Measurements from ENCODE around the gene PPM1A. TPM values are rescaled to one million over a fixed set of nuclear protein-coding genes. Genes with fewer than 3 reads are reported as not detected.

The PPM1A gene
- total RNA-seq, 1 experiment from 2014 or later = 65.1 TPM

DNA sequence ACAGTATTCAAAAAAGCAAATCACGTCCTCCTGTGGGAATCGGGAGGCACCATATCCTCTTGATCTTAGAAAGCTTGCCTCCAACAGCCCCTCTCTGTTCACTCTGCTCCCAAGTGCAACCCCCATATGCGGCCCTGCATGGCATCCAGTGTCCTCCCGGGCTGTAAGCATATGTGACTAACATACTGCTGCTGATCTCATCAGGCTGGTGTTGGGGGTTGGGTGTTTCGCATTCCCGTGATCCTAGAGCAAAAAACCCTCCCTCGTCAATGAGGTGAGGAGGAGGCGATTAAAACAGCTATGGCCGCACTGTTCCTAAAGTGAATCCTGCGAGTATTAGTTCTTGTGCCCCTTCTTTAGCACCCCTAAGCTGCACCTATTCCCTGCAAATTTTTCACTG lies 28.1 kb upstream of the PPM1A start:
- Histone ChIP-seq H3K9ac (ENCODE audit: low read length) (no peak overlapping the region), H3K4me1 (ENCODE audit: low read length) (peaks cover 8% of the 10 kb centered on the region), H3K36me3 (ENCODE audit: insufficient read depth, low read length) (no peaks in the 10 kb centered on the region), H3K4me3 (ENCODE audit: low read length) (no peak overlapping the region), H3K9me3 (ENCODE audit: low read length) (no peaks in the 10 kb centered on the region), H3K79me2 (ENCODE audit: low read length) (no peaks in the 10 kb centered on the region), H3K27me3 (ENCODE audit: low read length) (no peaks in the 10 kb centered on the region), H4K20me1 (ENCODE audit: insufficient read depth, low read depth, low read length) (no peaks in the 10 kb centered on the region), H3K27ac (ENCODE audit: low read length) (no peak overlapping the region), H3K4me2 (ENCODE audit: low read depth, low read length, poor library complexity, severe bottlenecking) (no peak overlapping the region), H3K9me2 (replicated peaks; ENCODE audit: insufficient read depth, low read length) (no peaks in the 10 kb centered on the region), H2AFZ (ENCODE audit: low read length) (no peak overlapping the region)
- no peak for DNase-seq

GRCh38 chr14:60221457-60221856 lies 27.6 kb upstream of the PPM1A start:
- Histone ChIP-seq H3K9ac (ENCODE audit: low read length) (no peak overlapping the region), H3K4me3 (ENCODE audit: low read length) (no peak overlapping the region), H4K20me1 (ENCODE audit: insufficient read depth, low read depth, low read length) (no peaks in the 10 kb centered on the region), H3K9me3 (ENCODE audit: low read length) (no peaks in the 10 kb centered on the region), H3K4me2 (ENCODE audit: low read depth, low read length, poor library complexity, severe bottlenecking) (no peak overlapping the region), H3K36me3 (ENCODE audit: insufficient read depth, low read length) (no peaks in the 10 kb centered on the region), H3K4me1 (ENCODE audit: low read length) (peaks cover 8% of the 10 kb centered on the region), H3K79me2 (ENCODE audit: low read length) (no peaks in the 10 kb centered on the region), H2AFZ (ENCODE audit: low read length) (no peak overlapping the region), H3K27me3 (ENCODE audit: low read length) (no peaks in the 10 kb centered on the region), H3K27ac (ENCODE audit: low read length) (no peak overlapping the region), H3K9me2 (replicated peaks; ENCODE audit: insufficient read depth, low read length) (no peaks in the 10 kb centered on the region)
- DNase-seq = no peak

GRCh38 chr14:60222820-60223219 lies 26.2 kb upstream of the PPM1A start:
- H3K4me1 ChIP-seq (ENCODE audit: low read length) = peaks cover 8% of the 10 kb centered on the region
- no peaks in the 10 kb centered on the region for H4K20me1 ChIP-seq (ENCODE audit: insufficient read depth, low read depth, low read length)
- DNase-seq = no peak
- no peak overlapping the region for H3K27ac ChIP-seq (ENCODE audit: low read length)
- no peak overlapping the region for H3K9ac ChIP-seq (ENCODE audit: low read length)
- H3K9me3 ChIP-seq (ENCODE audit: low read length) = no peaks in the 10 kb centered on the region
- no peak overlapping the region for H3K4me3 ChIP-seq (ENCODE audit: low read length)
- H3K27me3 ChIP-seq (ENCODE audit: low read length) = no peaks in the 10 kb centered on the region
- H2AFZ ChIP-seq (ENCODE audit: low read length) = no peak overlapping the region
- H3K79me2 ChIP-seq (ENCODE audit: low read length) = no peaks in the 10 kb centered on the region
- H3K9me2 ChIP-seq (replicated peaks; ENCODE audit: insufficient read depth, low read length) = no peaks in the 10 kb centered on the region
- no peak overlapping the region for H3K4me2 ChIP-seq (ENCODE audit: low read depth, low read length, poor library complexity, severe bottlenecking)
- H3K36me3 ChIP-seq (ENCODE audit: insufficient read depth, low read length) = no peaks in the 10 kb centered on the region

GRCh38 chr14:60225265-60225664 lies 23.8 kb upstream of the PPM1A start:
- H3K9ac ChIP-seq (ENCODE audit: low read length) = no peak overlapping the region
- no peaks in the 10 kb centered on the region for H4K20me1 ChIP-seq (ENCODE audit: insufficient read depth, low read depth, low read length)
- peaks cover 8% of the 10 kb centered on the region for H3K4me1 ChIP-seq (ENCODE audit: low read length)
- H3K9me2 ChIP-seq (replicated peaks; ENCODE audit: insufficient read depth, low read length) = no peaks in the 10 kb centered on the region
- no peak overlapping the region for H2AFZ ChIP-seq (ENCODE audit: low read length)
- no peak for DNase-seq
- no peak overlapping the region for H3K4me2 ChIP-seq (ENCODE audit: low read depth, low read length, poor library complexity, severe bottlenecking)
- H3K27ac ChIP-seq (ENCODE audit: low read length) = no peak overlapping the region
- H3K27me3 ChIP-seq (ENCODE audit: low read length) = no peaks in the 10 kb centered on the region
- H3K9me3 ChIP-seq (ENCODE audit: low read length) = no peaks in the 10 kb centered on the region
- no peaks in the 10 kb centered on the region for H3K79me2 ChIP-seq (ENCODE audit: low read length)
- H3K36me3 ChIP-seq (ENCODE audit: insufficient read depth, low read length) = no peaks in the 10 kb centered on the region
- H3K4me3 ChIP-seq (ENCODE audit: low read length) = no peak overlapping the region

DNA sequence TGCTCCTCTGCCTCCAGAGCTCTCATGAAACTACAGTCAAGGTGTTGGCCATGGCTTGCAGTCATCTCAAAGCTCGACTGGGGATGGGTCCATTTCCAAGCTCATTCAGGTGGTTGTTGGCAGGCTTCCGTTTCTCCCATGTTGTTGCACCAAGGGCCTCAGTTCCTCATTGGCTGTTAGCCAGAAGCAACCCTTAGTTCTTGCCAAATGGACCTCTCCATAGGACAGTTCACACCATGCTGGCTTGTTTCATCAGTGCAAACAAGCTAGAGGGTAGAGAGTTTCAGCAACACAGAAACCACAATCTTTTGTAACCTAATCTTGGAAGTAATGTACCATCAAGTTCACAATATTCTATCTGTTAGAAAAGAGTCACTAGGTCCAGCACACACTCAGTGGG lies 22.7 kb upstream of the PPM1A start:
- Histone ChIP-seq H3K9me3 (ENCODE audit: low read length) (no peaks in the 10 kb centered on the region), H3K79me2 (ENCODE audit: low read length) (no peaks in the 10 kb centered on the region), H3K9me2 (replicated peaks; ENCODE audit: insufficient read depth, low read length) (no peaks in the 10 kb centered on the region), H3K27ac (ENCODE audit: low read length) (no peak overlapping the region), H3K36me3 (ENCODE audit: insufficient read depth, low read length) (no peaks in the 10 kb centered on the region), H3K9ac (ENCODE audit: low read length) (no peak overlapping the region), H4K20me1 (ENCODE audit: insufficient read depth, low read depth, low read length) (no peaks in the 10 kb centered on the region), H3K27me3 (ENCODE audit: low read length) (no peaks in the 10 kb centered on the region), H3K4me3 (ENCODE audit: low read length) (no peak overlapping the region), H3K4me1 (ENCODE audit: low read length) (peaks cover 8% of the 10 kb centered on the region), H3K4me2 (ENCODE audit: low read depth, low read length, poor library complexity, severe bottlenecking) (no peak overlapping the region), H2AFZ (ENCODE audit: low read length) (no peak overlapping the region)
- DNase-seq = no peak

- H3K79me2 ChIP-seq (ENCODE audit: low read length) = no peaks in the 10 kb centered on the region
- H3K9ac ChIP-seq (ENCODE audit: low read length) = no peak overlapping the region
- no peak overlapping the region for H3K27ac ChIP-seq (ENCODE audit: low read length)
- H3K36me3 ChIP-seq (ENCODE audit: insufficient read depth, low read length) = no peaks in the 10 kb centered on the region
- H3K4me3 ChIP-seq (ENCODE audit: low read length) = no peak overlapping the region
- H4K20me1 ChIP-seq (ENCODE audit: insufficient read depth, low read depth, low read length) = no peaks in the 10 kb centered on the region
- no peaks in the 10 kb centered on the region for H3K9me2 ChIP-seq (replicated peaks; ENCODE audit: insufficient read depth, low read length)
- H3K27me3 ChIP-seq (ENCODE audit: low read length) = no peaks in the 10 kb centered on the region
- H3K4me1 ChIP-seq (ENCODE audit: low read length) = peaks cover 5% of the 10 kb centered on the region
- H2AFZ ChIP-seq (ENCODE audit: low read length) = no peak overlapping the region
- no peak overlapping the region for H3K4me2 ChIP-seq (ENCODE audit: low read depth, low read length, poor library complexity, severe bottlenecking)
- DNase-seq = no peak
- no peaks in the 10 kb centered on the region for H3K9me3 ChIP-seq (ENCODE audit: low read length)
Measured at GRCh38 chr14:60227291-60227690, 21.7 kb upstream of the PPM1A start.

DNA sequence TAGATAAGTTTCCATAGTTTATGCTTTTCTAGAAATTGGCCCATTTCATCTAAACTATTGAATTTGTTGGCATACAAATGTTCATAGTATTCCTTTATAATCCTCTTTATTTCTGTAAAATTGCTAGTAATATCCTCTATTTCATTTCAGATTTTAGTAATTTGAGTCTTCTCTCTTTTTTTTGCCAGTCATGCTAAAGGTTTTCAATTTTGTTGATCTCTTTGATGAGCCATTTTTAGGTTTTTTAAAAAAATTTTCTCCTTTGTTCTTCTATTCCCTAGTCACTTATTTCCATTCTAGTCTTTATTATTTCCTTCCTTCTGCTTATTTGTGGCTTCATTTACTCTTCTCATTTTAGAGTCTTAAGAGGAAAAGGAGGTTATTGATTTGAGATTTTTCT lies 19.4 kb upstream of the PPM1A start:
- no peak for DNase-seq
- Histone ChIP-seq H3K4me2 (ENCODE audit: low read depth, low read length, poor library complexity, severe bottlenecking) (no peak overlapping the region), H3K9me3 (ENCODE audit: low read length) (no peaks in the 10 kb centered on the region), H4K20me1 (ENCODE audit: insufficient read depth, low read depth, low read length) (no peaks in the 10 kb centered on the region), H3K9me2 (replicated peaks; ENCODE audit: insufficient read depth, low read length) (no peaks in the 10 kb centered on the region), H3K79me2 (ENCODE audit: low read length) (no peaks in the 10 kb centered on the region), H3K27me3 (ENCODE audit: low read length) (no peaks in the 10 kb centered on the region), H3K9ac (ENCODE audit: low read length) (no peak overlapping the region), H3K36me3 (ENCODE audit: insufficient read depth, low read length) (no peaks in the 10 kb centered on the region), H3K4me3 (ENCODE audit: low read length) (no peak overlapping the region), H3K4me1 (ENCODE audit: low read length) (no peaks in the 10 kb centered on the region), H3K27ac (ENCODE audit: low read length) (no peak overlapping the region), H2AFZ (ENCODE audit: low read length) (no peak overlapping the region)

DNA sequence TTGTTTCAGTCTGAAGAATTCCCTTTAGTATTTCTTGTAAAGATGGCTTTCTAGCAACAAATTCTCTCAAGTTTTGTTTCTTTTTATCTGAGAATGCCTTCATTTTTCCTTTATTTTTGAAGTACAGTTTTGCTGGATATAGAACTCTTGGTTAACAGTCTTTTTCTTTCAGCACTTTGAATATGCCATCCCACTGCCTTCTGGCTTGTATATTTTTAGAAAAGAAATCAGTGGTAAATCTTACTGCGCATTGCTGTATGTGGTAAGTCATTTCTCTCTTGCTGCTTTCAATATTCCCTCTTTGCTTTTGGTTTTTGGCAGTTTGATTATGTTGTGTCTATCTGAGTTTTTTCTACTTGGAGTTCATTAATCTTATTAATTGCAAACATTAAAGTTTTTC lies 16.8 kb upstream of the PPM1A start:
- H4K20me1 ChIP-seq (ENCODE audit: insufficient read depth, low read depth, low read length) = no peaks in the 10 kb centered on the region
- H3K27me3 ChIP-seq (ENCODE audit: low read length) = no peaks in the 10 kb centered on the region
- no peaks in the 10 kb centered on the region for H3K9me2 ChIP-seq (replicated peaks; ENCODE audit: insufficient read depth, low read length)
- H3K4me1 ChIP-seq (ENCODE audit: low read length) = no peaks in the 10 kb centered on the region
- H3K36me3 ChIP-seq (ENCODE audit: insufficient read depth, low read length) = no peaks in the 10 kb centered on the region
- H3K4me3 ChIP-seq (ENCODE audit: low read length) = no peak overlapping the region
- no peak overlapping the region for H3K9ac ChIP-seq (ENCODE audit: low read length)
- no peaks in the 10 kb centered on the region for H3K79me2 ChIP-seq (ENCODE audit: low read length)
- H2AFZ ChIP-seq (ENCODE audit: low read length) = no peak overlapping the region
- H3K4me2 ChIP-seq (ENCODE audit: low read depth, low read length, poor library complexity, severe bottlenecking) = no peak overlapping the region
- H3K27ac ChIP-seq (ENCODE audit: low read length) = no peak overlapping the region
- no peaks in the 10 kb centered on the region for H3K9me3 ChIP-seq (ENCODE audit: low read length)
- no peak for DNase-seq

GRCh38 chr14:60233251-60233650 lies 15.8 kb upstream of the PPM1A start:
- Histone ChIP-seq H3K4me3 (ENCODE audit: low read length) (no peak overlapping the region), H3K36me3 (ENCODE audit: insufficient read depth, low read length) (no peaks in the 10 kb centered on the region), H3K9me2 (replicated peaks; ENCODE audit: insufficient read depth, low read length) (no peaks in the 10 kb centered on the region), H3K4me2 (ENCODE audit: low read depth, low read length, poor library complexity, severe bottlenecking) (no peak overlapping the region), H3K9ac (ENCODE audit: low read length) (no peak overlapping the region), H2AFZ (ENCODE audit: low read length) (no peak overlapping the region), H3K27ac (ENCODE audit: low read length) (no peak overlapping the region), H3K4me1 (ENCODE audit: low read length) (no peaks in the 10 kb centered on the region), H4K20me1 (ENCODE audit: insufficient read depth, low read depth, low read length) (no peaks in the 10 kb centered on the region), H3K9me3 (ENCODE audit: low read length) (no peaks in the 10 kb centered on the region), H3K79me2 (ENCODE audit: low read length) (no peaks in the 10 kb centered on the region), H3K27me3 (ENCODE audit: low read length) (no peaks in the 10 kb centered on the region)
- no peak for DNase-seq
